GM12891 (cell line): ENCODE measurements around the gene DBNDD2.

Source experiments
- POLR2A ChIP-seq: IDR thresholded peaks from 2 replicates; pipeline ENCODE4 v1.6.1; 2011; ENCODE audit warnings: low read depth, low read length, control low read depth
- TAF1 ChIP-seq: IDR thresholded peaks from 2 replicates; pipeline ENCODE4 v1.6.1; 2011; ENCODE audit warnings: low read depth, low read length, control low read depth

DNA sequence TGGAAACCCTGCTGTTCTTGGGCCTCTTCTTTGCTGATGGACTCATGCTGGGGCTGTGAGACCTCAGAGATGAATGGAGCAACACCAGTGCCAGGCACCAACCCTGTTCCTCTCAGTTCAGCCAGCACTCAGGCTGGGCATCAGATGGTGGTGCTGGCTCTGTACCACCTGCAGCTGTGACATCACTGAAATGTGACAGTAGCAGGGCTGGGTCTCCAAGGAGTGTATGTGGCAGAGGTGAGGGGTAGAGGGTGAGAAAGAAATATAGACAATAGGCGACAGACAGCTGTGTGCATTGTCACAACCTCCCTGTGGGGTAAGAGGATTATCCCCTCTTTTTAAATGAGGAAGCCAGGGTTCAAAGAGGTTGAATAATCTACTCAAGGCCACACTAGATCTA lies 29.9 kb upstream of the DBNDD2 start, which contains the start of gene TP53TG5:
- no peak for TF ChIP-seq POLR2A
- no peak for TF ChIP-seq TAF1
